Umbilical cord (tissue), 2 donors: ENCODE data around the gene ARHGAP32. TPM values are rescaled to one million over a fixed set of nuclear protein-coding genes. Genes with fewer than 3 reads are reported as not detected.

Experiments used
- DNase-seq: peaks from one replicate; pipeline ENCODE4 v3.0.0-alpha.2; 2015; ENCODE audit warnings: low spot score
- total RNA-seq: library from RNA; depleted of rRNA; stranded (reverse); fragments of >200 nt; gene quantifications from one replicate; pipeline ENCODE4 v1.2.3, GENCODE V29; 2014; ENCODE audit warnings: low replicate concordance; ENCODE audit not compliant: insufficient read depth

The ARHGAP32 gene
- total RNA-seq, 1 donor from 2014 or later, result 6.0 TPM

GRCh38 chr11:128956401-128957201, 235.5 kb downstream of the ARHGAP32 start:
- peak; percentile 85 for DNase-seq

- no peak for DNase-seq
These were observed 236.5 kb downstream of the ARHGAP32 start for GRCh38 chr11:128955636-128956035.

- DNase-seq, result no peak
These were observed 239.0 kb downstream of the ARHGAP32 start for GRCh38 chr11:128953151-128953550.

GRCh38 chr11:128949791-128950454, 242.2 kb downstream of the ARHGAP32 start:
- DNase-seq, result no peak

GRCh38 chr11:128948583-128948982, 243.5 kb downstream of the ARHGAP32 start:
- no peak for DNase-seq

GRCh38 chr11:128947773-128948172, 244.4 kb downstream of the ARHGAP32 start:
- no peak for DNase-seq

GRCh38 chr11:128946648-128947047, 245.5 kb downstream of the ARHGAP32 start:
- no peak for DNase-seq

- DNase-seq, result no peak
These were observed 248.6 kb downstream of the ARHGAP32 start for GRCh38 chr11:128943428-128943976.

GRCh38 chr11:128942817-128943427, 249.2 kb downstream of the ARHGAP32 start, which contains the start of gene TP53AIP1:
TSS of gene TP53AIP1 (minus strand) at chr11:128942871. CDS start at chr11:128937818, 5,053 bp downstream.
- no peak for DNase-seq

GRCh38 chr11:128942272-128942612, 249.9 kb downstream of the ARHGAP32 start:
- DNase-seq, result no peak

GRCh38 chr11:128941573-128942271, 250.4 kb downstream of the ARHGAP32 start:
- no peak for DNase-seq

GRCh38 chr11:128941110-128941509, 251.0 kb downstream of the ARHGAP32 start:
- no peak for DNase-seq

- peak; percentile 45 for DNase-seq
These were observed 251.5 kb downstream of the ARHGAP32 start for GRCh38 chr11:128940603-128941002.

- DNase-seq, result no peak
These were observed 252.0 kb downstream of the ARHGAP32 start for GRCh38 chr11:128940156-128940555.

- no peak for DNase-seq
These were observed 252.5 kb downstream of the ARHGAP32 start for GRCh38 chr11:128939591-128939990.

- DNase-seq, result no peak
These were observed 253.8 kb downstream of the ARHGAP32 start for GRCh38 chr11:128938156-128938885.

GRCh38 chr11:128937480-128937879, 254.6 kb downstream of the ARHGAP32 start:
- no peak for DNase-seq

- no peak for DNase-seq
These were observed 255.4 kb downstream of the ARHGAP32 start for GRCh38 chr11:128936606-128937251.

- DNase-seq, result no peak
These were observed 257.2 kb downstream of the ARHGAP32 start for GRCh38 chr11:128934926-128935325.

- DNase-seq, result no peak
These were observed 257.8 kb downstream of the ARHGAP32 start for GRCh38 chr11:128934351-128934750.
